ENCODE measurements around the gene PLK5.

GRCh38 chr19:1478934-1479707, 44.8 kb upstream of the PLK5 start, which contains the start of gene C19orf25:
- TF ChIP-seq, protein P1, sequence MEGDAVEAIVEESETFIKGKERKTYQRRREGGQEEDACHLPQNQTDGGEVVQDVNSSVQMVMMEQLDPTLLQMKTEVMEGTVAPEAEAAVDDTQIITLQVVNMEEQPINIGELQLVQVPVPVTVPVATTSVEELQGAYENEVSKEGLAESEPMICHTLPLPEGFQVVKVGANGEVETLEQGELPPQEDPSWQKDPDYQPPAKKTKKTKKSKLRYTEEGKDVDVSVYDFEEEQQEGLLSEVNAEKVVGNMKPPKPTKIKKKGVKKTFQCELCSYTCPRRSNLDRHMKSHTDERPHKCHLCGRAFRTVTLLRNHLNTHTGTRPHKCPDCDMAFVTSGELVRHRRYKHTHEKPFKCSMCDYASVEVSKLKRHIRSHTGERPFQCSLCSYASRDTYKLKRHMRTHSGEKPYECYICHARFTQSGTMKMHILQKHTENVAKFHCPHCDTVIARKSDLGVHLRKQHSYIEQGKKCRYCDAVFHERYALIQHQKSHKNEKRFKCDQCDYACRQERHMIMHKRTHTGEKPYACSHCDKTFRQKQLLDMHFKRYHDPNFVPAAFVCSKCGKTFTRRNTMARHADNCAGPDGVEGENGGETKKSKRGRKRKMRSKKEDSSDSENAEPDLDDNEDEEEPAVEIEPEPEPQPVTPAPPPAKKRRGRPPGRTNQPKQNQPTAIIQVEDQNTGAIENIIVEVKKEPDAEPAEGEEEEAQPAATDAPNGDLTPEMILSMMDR (conservative IDR thresholded peaks at IDR 0.05; ENCODE audit: low read depth in 2 of 2), result no peak
- peak; percentile 84 for TF ChIP-seq POLR2AphosphoS5 (IDR thresholded peaks at IDR 0.05; ENCODE audit: low read depth)
- TF ChIP-seq EZH2phosphoT487 (IDR thresholded peaks at IDR 0.05; ENCODE audit: unreplicated experiment), result no peak
- peak; percentile 64; the same call in 1 of the 2 replicates for TF ChIP-seq CREB1 (CRISPR knock-in tag; IDR thresholded peaks at IDR 0.05; ENCODE audit: low read depth)
- TF ChIP-seq, protein P2, sequence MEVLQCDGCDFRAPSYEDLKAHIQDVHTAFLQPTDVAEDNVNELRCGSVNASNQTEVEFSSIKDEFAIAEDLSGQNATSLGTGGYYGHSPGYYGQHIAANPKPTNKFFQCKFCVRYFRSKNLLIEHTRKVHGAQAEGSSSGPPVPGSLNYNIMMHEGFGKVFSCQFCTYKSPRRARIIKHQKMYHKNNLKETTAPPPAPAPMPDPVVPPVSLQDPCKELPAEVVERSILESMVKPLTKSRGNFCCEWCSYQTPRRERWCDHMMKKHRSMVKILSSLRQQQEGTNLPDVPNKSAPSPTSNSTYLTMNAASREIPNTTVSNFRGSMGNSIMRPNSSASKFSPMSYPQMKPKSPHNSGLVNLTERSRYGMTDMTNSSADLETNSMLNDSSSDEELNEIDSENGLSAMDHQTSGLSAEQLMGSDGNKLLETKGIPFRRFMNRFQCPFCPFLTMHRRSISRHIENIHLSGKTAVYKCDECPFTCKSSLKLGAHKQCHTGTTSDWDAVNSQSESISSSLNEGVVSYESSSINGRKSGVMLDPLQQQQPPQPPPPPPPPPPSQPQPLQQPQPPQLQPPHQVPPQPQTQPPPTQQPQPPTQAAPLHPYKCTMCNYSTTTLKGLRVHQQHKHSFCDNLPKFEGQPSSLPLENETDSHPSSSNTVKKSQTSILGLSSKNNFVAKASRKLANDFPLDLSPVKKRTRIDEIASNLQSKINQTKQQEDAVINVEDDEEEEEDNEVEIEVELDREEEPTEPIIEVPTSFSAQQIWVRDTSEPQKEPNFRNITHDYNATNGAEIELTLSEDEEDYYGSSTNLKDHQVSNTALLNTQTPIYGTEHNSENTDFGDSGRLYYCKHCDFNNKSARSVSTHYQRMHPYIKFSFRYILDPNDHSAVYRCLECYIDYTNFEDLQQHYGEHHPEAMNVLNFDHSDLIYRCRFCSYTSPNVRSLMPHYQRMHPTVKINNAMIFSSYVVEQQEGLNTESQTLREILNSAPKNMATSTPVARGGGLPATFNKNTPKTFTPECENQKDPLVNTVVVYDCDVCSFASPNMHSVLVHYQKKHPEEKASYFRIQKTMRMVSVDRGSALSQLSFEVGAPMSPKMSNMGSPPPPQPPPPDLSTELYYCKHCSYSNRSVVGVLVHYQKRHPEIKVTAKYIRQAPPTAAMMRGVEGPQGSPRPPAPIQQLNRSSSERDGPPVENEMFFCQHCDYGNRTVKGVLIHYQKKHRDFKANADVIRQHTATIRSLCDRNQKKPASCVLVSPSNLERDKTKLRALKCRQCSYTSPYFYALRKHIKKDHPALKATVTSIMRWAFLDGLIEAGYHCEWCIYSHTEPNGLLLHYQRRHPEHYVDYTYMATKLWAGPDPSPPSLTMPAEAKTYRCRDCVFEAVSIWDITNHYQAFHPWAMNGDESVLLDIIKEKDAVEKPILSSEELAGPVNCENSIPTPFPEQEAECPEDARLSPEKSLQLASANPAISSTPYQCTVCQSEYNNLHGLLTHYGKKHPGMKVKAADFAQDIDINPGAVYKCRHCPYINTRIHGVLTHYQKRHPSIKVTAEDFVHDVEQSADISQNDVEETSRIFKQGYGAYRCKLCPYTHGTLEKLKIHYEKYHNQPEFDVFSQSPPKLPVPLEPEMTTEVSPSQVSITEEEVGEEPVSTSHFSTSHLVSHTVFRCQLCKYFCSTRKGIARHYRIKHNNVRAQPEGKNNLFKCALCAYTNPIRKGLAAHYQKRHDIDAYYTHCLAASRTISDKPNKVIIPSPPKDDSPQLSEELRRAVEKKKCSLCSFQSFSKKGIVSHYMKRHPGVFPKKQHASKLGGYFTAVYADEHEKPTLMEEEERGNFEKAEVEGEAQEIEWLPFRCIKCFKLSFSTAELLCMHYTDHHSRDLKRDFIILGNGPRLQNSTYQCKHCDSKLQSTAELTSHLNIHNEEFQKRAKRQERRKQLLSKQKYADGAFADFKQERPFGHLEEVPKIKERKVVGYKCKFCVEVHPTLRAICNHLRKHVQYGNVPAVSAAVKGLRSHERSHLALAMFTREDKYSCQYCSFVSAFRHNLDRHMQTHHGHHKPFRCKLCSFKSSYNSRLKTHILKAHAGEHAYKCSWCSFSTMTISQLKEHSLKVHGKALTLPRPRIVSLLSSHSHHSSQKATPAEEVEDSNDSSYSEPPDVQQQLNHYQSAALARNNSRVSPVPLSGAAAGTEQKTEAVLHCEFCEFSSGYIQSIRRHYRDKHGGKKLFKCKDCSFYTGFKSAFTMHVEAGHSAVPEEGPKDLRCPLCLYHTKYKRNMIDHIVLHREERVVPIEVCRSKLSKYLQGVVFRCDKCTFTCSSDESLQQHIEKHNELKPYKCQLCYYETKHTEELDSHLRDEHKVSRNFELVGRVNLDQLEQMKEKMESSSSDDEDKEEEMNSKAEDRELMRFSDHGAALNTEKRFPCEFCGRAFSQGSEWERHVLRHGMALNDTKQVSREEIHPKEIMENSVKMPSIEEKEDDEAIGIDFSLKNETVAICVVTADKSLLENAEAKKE (CRISPR knock-in tag; IDR thresholded peaks at IDR 0.05), result no peak
- TF ChIP-seq, protein P3, sequence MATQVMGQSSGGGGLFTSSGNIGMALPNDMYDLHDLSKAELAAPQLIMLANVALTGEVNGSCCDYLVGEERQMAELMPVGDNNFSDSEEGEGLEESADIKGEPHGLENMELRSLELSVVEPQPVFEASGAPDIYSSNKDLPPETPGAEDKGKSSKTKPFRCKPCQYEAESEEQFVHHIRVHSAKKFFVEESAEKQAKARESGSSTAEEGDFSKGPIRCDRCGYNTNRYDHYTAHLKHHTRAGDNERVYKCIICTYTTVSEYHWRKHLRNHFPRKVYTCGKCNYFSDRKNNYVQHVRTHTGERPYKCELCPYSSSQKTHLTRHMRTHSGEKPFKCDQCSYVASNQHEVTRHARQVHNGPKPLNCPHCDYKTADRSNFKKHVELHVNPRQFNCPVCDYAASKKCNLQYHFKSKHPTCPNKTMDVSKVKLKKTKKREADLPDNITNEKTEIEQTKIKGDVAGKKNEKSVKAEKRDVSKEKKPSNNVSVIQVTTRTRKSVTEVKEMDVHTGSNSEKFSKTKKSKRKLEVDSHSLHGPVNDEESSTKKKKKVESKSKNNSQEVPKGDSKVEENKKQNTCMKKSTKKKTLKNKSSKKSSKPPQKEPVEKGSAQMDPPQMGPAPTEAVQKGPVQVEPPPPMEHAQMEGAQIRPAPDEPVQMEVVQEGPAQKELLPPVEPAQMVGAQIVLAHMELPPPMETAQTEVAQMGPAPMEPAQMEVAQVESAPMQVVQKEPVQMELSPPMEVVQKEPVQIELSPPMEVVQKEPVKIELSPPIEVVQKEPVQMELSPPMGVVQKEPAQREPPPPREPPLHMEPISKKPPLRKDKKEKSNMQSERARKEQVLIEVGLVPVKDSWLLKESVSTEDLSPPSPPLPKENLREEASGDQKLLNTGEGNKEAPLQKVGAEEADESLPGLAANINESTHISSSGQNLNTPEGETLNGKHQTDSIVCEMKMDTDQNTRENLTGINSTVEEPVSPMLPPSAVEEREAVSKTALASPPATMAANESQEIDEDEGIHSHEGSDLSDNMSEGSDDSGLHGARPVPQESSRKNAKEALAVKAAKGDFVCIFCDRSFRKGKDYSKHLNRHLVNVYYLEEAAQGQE (IDR thresholded peaks at IDR 0.05; ENCODE audit: unreplicated experiment), result no peak
- TF ChIP-seq EZH2 (IDR thresholded peaks at IDR 0.05; ENCODE audit: low read depth, unreplicated experiment), result no peak
- TF ChIP-seq ETS1 (IDR thresholded peaks at IDR 0.05), result peak; percentile 53; the same call in 1 of the 2 replicates
- TF ChIP-seq JUNB (IDR thresholded peaks at IDR 0.05; ENCODE audit: unreplicated experiment), result no peak
- TF ChIP-seq ZNF114 (CRISPR knock-in tag; IDR thresholded peaks at IDR 0.05), result no peak
- no peak for TF ChIP-seq ZNF331 (CRISPR knock-in tag; IDR thresholded peaks at IDR 0.05; ENCODE audit: low read depth)
- no peak for TF ChIP-seq STAT1 (IDR thresholded peaks at IDR 0.05; ENCODE audit: unreplicated experiment)

All from GM23338 (cell line).